Ramos (cell line): ENCODE results near the gene POLR2H.

Source experiments
- in situ Hi-C: fragments of 300-500 bp; cut with MboI; formaldehyde crosslinking; loops from one replicate; pipeline ENCODE4 v1.14.3; 2022; ENCODE audit warnings: low sequenced_read_pairs; ENCODE audit not compliant: unreplicated experiment

The POLR2H gene

GRCh38 chr3:184361532-184361931 lies at the start of gene POLR2H, which contains the start of gene CLCN2:
Gene POLR2H (plus strand): TSS chr3:184361710. CDS start chr3:184363493, 1,783 bp downstream.
Gene CLCN2 (minus strand): TSS chr3:184361605. CDS start chr3:184361479, 126 bp downstream.
- in situ Hi-C loops, result no loop called here

- in situ Hi-C loops, result no loop called here
Observed at GRCh38 chr3:184314363-184314699, 47.2 kb upstream of the POLR2H start, which contains the start of gene EIF4G1. Gene EIF4G1 (plus strand): TSS chr3:184314606. CDS start chr3:184315797, 1,191 bp downstream.

GRCh38 chr3:184314700-184315542 lies 46.6 kb upstream of the POLR2H start:
- in situ Hi-C loops, result no loop called here

GRCh38 chr3:184315543-184315867 lies 46.0 kb upstream of the POLR2H start:
- in situ Hi-C loops, result no loop called here

- in situ Hi-C loops, result no loop called here
Observed at GRCh38 chr3:184315871-184316661, 45.4 kb upstream of the POLR2H start.

- in situ Hi-C loops, result no loop called here
Observed at GRCh38 chr3:184316792-184317191, 44.7 kb upstream of the POLR2H start.

- in situ Hi-C loops, result no loop called here
Observed at GRCh38 chr3:184317201-184317600, 44.3 kb upstream of the POLR2H start.

- in situ Hi-C loops, result no loop called here
Observed at GRCh38 chr3:184320104-184320445, 41.4 kb upstream of the POLR2H start.

GRCh38 chr3:184321666-184322065 lies 39.8 kb upstream of the POLR2H start:
- in situ Hi-C loops, result no loop called here

GRCh38 chr3:184322731-184323487 lies 38.6 kb upstream of the POLR2H start:
- in situ Hi-C loops, result no loop called here

GRCh38 chr3:184323696-184324095 lies 37.8 kb upstream of the POLR2H start:
- in situ Hi-C loops, result no loop called here

- in situ Hi-C loops, result no loop called here
Observed at GRCh38 chr3:184325269-184325668, 36.2 kb upstream of the POLR2H start.

- in situ Hi-C loops, result no loop called here
Observed at GRCh38 chr3:184325715-184326369, 35.7 kb upstream of the POLR2H start.

GRCh38 chr3:184327171-184327570 lies 34.3 kb upstream of the POLR2H start:
- in situ Hi-C loops, result no loop called here

- in situ Hi-C loops, result no loop called here
Observed at GRCh38 chr3:184328516-184328915, 33.0 kb upstream of the POLR2H start.

GRCh38 chr3:184332370-184333090 lies 29.0 kb upstream of the POLR2H start:
- in situ Hi-C loops, result no loop called here

GRCh38 chr3:184333190-184333589 lies 28.3 kb upstream of the POLR2H start:
- in situ Hi-C loops, result no loop called here

- in situ Hi-C loops, result no loop called here
Observed at GRCh38 chr3:184333700-184334099, 27.8 kb upstream of the POLR2H start.

GRCh38 chr3:184334470-184335158 lies 26.9 kb upstream of the POLR2H start:
- in situ Hi-C loops, result no loop called here
